A172 (cell line): ENCODE data around the gene RB1. TPM values are rescaled to one million over a fixed set of nuclear protein-coding genes. Genes with fewer than 3 reads are reported as not detected.

ENCODE experiments used
- total RNA-seq: library from RNA; depleted of rRNA; stranded (reverse); fragments of >200 nt; shearing (Covaris generic); gene quantifications from 2 replicates; pipeline ENCODE4 v1.2.3, GENCODE V29; 2014; rRNA removed

The RB1 gene
- total RNA-seq, 1 experiment from 2014 or later, result 57.9 TPM

Other genes starting within 250 kb of the RB1 start
- 37.6 and 40.4 TPM in 2 replicates for gene MED4, start 208.6 kb upstream of the RB1 start, total RNA-seq
- gene ITM2B, start 70.5 kb upstream of the RB1 start, total RNA-seq, result 147 and 160 TPM in 2 replicates
- gene LPAR6, start 109.4 kb downstream of the RB1 start, total RNA-seq, result 6.0 and 6.5 TPM in 2 replicates
- 1.4 and 7.7 TPM in 2 replicates for gene RCBTB2, start 229.3 kb downstream of the RB1 start, total RNA-seq